Right lobe of liver (tissue), 6 donors: Measurements from ENCODE around the gene PITPNB. TPM values are rescaled to one million over a fixed set of nuclear protein-coding genes. Genes with fewer than 3 reads are reported as not detected.

Experiments used
- ATAC-seq, 4 donors: fragments of 200-7000 bp; cut with Tn5 transposase; one replicate each; pipeline ENCODE4 v1.9.1; 2020; ENCODE audit warnings: mild to moderate bottlenecking in 4 of 4, moderate library complexity in 4 of 4
- DNase-seq, 3 donors: peaks; one replicate each; pipeline ENCODE4 v3.0.0-alpha.2; 2020
- H3K27ac ChIP-seq, 3 donors: fragments of 200-600 bp; one replicate each; pipeline ENCODE4 v1.8.0; 2022
- H3K27me3 ChIP-seq, 2 donors: fragments of 200-600 bp; one replicate each; pipeline ENCODE4 v1.8.0; 2022
- H3K36me3 ChIP-seq, 4 donors: fragments of 200-600 bp; sonication (generic) in 1 of 4; one replicate each; pipeline versions ENCODE4 v1.5.1 to v1.8.0; 2017 to 2022; ENCODE audit warnings: control low read depth in 1 of 4
- H3K4me1 ChIP-seq, 4 donors: fragments of 200-600 bp; sonication (generic) in 1 of 4; one replicate each; pipeline versions ENCODE4 v1.5.1 to v1.8.0; 2017 to 2022; ENCODE audit warnings: control low read depth in 1 of 4
- H3K4me3 ChIP-seq, 3 donors: fragments of 200-600 bp; one replicate each; pipeline ENCODE4 v1.8.0; 2022
- H3K9me3 ChIP-seq, 4 donors: fragments of 200-600 bp; sonication (generic) in 1 of 4; one replicate each; pipeline versions ENCODE4 v1.5.1 to v1.8.0; 2017 to 2022; ENCODE audit warnings: control low read depth in 1 of 4
- POLR2A ChIP-seq: fragments of 450-650 bp; IDR thresholded peaks from one replicate; pipeline ENCODE4 v1.6.1; 2017; ENCODE audit warnings: antibody characterized with exemption, mild to moderate bottlenecking
- WGBS: methylation state at CpG from one replicate; pipeline ENCODE4 v1.1.6; 2018; ENCODE audit warnings: low coverage, low lambda C conversion rate; ENCODE audit not compliant: insufficient coverage; ENCODE audit errors: missing lambda C conversion rate; 5-methylcytosine and 5-hydroxymethylcytosine counted together
- intact Hi-C, 2 donors: fragments of 100-400 bp; cut with DNase I; formaldehyde crosslinking; loops; one replicate each; pipeline versions ENCODE4 v1.11.2 to v1.14.1; 2022
- total RNA-seq, 6 experiments: library from RNA; depleted of rRNA in 2 of 6; stranded (reverse); fragments of >200 nt in 2 of 6; fragmentation: NEBNext Ultra II Directional in 3 of 6; extraction: Animal tissue kit (Norgen Biotek cat#: 25700) in 3 of 6; gene quantifications; one replicate each; pipeline versions ENCODE4 v1.1.0 to v1.2.4, GENCODE V29; 2016 to 2023
- TF ChIP-seq, protein P1 (sequence below), 4 donors: fragments of 200-600 bp in 3 of 4; fragments of 450-650 bp in 1 of 4; IDR thresholded peaks; one replicate each; pipeline versions ENCODE4 v1.5.1 to v1.8.0; 2016 to 2022; ENCODE audit warnings: antibody characterized with exemption in 4 of 4, mild to moderate bottlenecking in 2 of 4
- donor health status: DM: no; HTN: yes; CAD: no.
- donor health status: DM: no; HTN: no; CAD: no.
- donor health status: DM: no; HTN: no; CAD: no.
- donor health status: DM: no; HTN: yes; CAD: no.
- donor health status: DM: no; HTN: yes; CAD: no.

Gene PITPNB
- total RNA-seq, 6 experiments from 2014 or later: 28.7 to 60.6 (median 37.6) TPM

GRCh38 chr22:27863556-27863955 is 55.5 kb downstream of the PITPNB start:
- Histone ChIP-seq H3K9me3 (no peaks in the 10 kb centered on the region), H3K4me3 (no peak overlapping the region), H3K36me3 (peaks cover 0 to 4% (median under 1%) of the 10 kb centered on the region in 4 donors), H3K4me1 (peaks cover 0 to 75% (median 32%) of the 10 kb centered on the region in 4 donors), H3K27me3 (no peaks in the 10 kb centered on the region), H3K27ac (peak overlapping the region in 2 of 3 donors; percentile 95 to 97)
- no peak for TF ChIP-seq POLR2A
- TF ChIP-seq, protein P1, sequence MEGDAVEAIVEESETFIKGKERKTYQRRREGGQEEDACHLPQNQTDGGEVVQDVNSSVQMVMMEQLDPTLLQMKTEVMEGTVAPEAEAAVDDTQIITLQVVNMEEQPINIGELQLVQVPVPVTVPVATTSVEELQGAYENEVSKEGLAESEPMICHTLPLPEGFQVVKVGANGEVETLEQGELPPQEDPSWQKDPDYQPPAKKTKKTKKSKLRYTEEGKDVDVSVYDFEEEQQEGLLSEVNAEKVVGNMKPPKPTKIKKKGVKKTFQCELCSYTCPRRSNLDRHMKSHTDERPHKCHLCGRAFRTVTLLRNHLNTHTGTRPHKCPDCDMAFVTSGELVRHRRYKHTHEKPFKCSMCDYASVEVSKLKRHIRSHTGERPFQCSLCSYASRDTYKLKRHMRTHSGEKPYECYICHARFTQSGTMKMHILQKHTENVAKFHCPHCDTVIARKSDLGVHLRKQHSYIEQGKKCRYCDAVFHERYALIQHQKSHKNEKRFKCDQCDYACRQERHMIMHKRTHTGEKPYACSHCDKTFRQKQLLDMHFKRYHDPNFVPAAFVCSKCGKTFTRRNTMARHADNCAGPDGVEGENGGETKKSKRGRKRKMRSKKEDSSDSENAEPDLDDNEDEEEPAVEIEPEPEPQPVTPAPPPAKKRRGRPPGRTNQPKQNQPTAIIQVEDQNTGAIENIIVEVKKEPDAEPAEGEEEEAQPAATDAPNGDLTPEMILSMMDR (IDR thresholded peaks at IDR 0.05): no peak
- ATAC-seq: no peak
- intact Hi-C loops: no loop called here
- WGBS: 48% methylated on average over 2 of the region's 2 CpGs
- DNase-seq: no peak

DNA sequence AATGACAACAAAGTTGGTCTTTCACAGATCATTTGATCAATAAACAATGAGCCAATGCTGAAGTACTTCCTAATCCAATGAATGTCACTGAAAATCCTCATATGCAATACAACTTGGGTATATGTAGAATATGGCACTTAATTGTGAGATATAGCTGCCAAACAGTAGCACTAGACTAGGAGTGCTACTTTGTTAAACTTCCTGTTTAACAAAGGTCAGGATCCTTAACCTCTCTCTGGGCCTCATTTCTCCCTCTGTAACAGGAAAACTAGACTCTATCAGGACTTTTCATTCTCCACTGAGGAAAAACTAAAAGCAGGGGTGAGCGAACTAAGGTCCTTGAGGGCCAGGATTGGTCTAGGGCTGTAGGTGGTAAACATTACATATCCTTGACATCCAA is 56.1 kb downstream of the PITPNB start:
- ATAC-seq (peak in 3 of 4 donors; percentile 5 to 9 (median 6)), DNase-seq (no peak)
- peaks cover 0 to 7% (median 3%) of the 10 kb centered on the region in 4 donors for H3K36me3 ChIP-seq
- peaks cover 0 to 70% (median 31%) of the 10 kb centered on the region in 4 donors for H3K4me1 ChIP-seq
- no peaks in the 10 kb centered on the region for H3K9me3 ChIP-seq
- intact Hi-C loops: no loop called here
- H3K27ac ChIP-seq: peak overlapping the region in 2 of 3 donors; percentile 95 to 97
- TF ChIP-seq, protein P1 (IDR thresholded peaks at IDR 0.05): no peak
- TF ChIP-seq POLR2A: no peak
- WGBS: 71% methylated on average over 1 of the region's 1 CpG
- H3K27me3 ChIP-seq: no peaks in the 10 kb centered on the region
- no peak overlapping the region for H3K4me3 ChIP-seq

DNA sequence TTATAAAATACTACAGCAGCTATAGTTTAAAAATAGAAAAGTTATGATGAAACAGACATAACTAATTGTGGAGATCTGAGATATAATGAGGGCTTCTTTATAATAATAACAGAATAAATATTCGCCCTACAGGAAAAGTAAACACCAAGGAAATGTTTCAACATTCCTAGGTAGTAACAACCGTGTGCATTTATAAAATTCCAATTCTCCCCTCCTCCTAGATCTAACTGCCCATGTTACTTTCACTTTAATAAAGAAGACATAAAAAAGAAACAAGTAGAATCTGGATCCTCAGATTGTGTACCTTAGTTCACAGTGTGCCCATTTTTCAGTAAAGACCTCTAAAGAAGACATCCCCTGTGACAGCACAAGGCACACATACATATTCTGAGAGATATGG is 59.7 kb downstream of the PITPNB start:
- Histone ChIP-seq H3K4me3 (no peak overlapping the region), H3K27me3 (no peaks in the 10 kb centered on the region), H3K4me1 (peaks cover 0 to 35% (median 16%) of the 10 kb centered on the region in 4 donors), H3K36me3 (peaks cover 0 to 31% (median 15%) of the 10 kb centered on the region in 4 donors), H3K27ac (peak overlapping the region; percentile 5 to 65 (median 60)), H3K9me3 (no peaks in the 10 kb centered on the region)
- no peak for TF ChIP-seq POLR2A
- TF ChIP-seq, protein P1 (IDR thresholded peaks at IDR 0.05): no peak
- ATAC-seq (peak; percentile 36 to 46 (median 44)), DNase-seq (no peak)
- WGBS: 8% methylated on average over 2 of the region's 2 CpGs
- intact Hi-C loops: no loop called here

DNA sequence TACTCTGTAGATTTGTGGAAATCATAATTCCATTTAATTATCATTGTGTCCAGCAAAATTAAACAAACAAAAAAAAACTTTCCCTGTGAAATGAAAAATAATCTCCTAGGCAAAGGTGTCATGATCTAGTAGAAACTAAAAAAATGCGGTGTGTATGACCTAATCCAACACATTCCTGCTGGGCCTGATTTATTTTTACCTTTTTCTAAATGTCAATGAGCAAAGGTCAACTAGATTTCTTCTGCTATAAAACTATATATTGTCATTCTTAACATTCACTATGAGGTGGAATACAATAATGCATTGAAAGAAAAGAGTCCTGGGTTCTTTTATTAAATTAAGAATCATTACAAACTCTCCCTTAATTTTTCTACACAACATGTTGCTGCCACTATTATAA is 60.4 kb downstream of the PITPNB start:
- Histone ChIP-seq H3K36me3 (peaks cover 0 to 32% (median 15%) of the 10 kb centered on the region in 4 donors), H3K4me1 (peaks cover 0 to 29% (median 12%) of the 10 kb centered on the region in 4 donors), H3K27me3 (no peaks in the 10 kb centered on the region), H3K4me3 (no peak overlapping the region), H3K27ac (peak overlapping the region in 1 of 3 donors; percentile 60), H3K9me3 (no peaks in the 10 kb centered on the region)
- DNase-seq: no peak
- 41% methylated on average over 1 of the region's 1 CpG for WGBS
- intact Hi-C loops: no loop called here
- ATAC-seq: peak in 1 of 4 donors; percentile 14
- no peak for TF ChIP-seq POLR2A
- TF ChIP-seq, protein P1 (IDR thresholded peaks at IDR 0.05): no peak
